Colonic mucosa (tissue), 4 donors: ENCODE data around the gene PIPOX. TPM values are rescaled to one million over a fixed set of nuclear protein-coding genes. Genes with fewer than 3 reads are reported as not detected.

ENCODE experiments used
- DNase-seq: peaks from one replicate; pipeline ENCODE4 v3.0.0-alpha.2; 2020
- H3K27ac ChIP-seq: fragments of 200-600 bp; one replicate; pipeline ENCODE4 v1.8.0; 2021
- H3K27me3 ChIP-seq: fragments of 200-600 bp; one replicate; pipeline ENCODE4 v1.8.0; 2021
- H3K36me3 ChIP-seq: fragments of 200-600 bp; one replicate; pipeline ENCODE4 v1.8.0; 2021
- H3K4me1 ChIP-seq: fragments of 200-600 bp; one replicate; pipeline ENCODE4 v1.8.0; 2021; ENCODE audit warnings: mild to moderate bottlenecking
- H3K4me3 ChIP-seq: fragments of 200-600 bp; one replicate; pipeline ENCODE4 v1.8.0; 2021
- H3K9ac ChIP-seq, 2 donors: one replicate each; pipeline ENCODE4 v1.7.0; 2013; ENCODE audit warnings: control low read depth in 2 of 2, low read depth in 2 of 2, low read length in 2 of 2
- H3K9me3 ChIP-seq: fragments of 200-600 bp; one replicate; pipeline ENCODE4 v1.8.0; 2021
- intact Hi-C: fragments of 100-400 bp; cut with DNase I; formaldehyde crosslinking; loops from one replicate; pipeline ENCODE4 v1.14.1; 2022
- total RNA-seq, 2 donors: library from RNA; stranded (reverse); fragmentation: NEBNext Ultra II Directional in 1 of 2; extraction: Animal tissue kit (Norgen Biotek cat#: 25700) in 1 of 2; gene quantifications; one replicate each; pipeline ENCODE4 v1.2.1, GENCODE V29; 2021
- TF ChIP-seq, protein P1 (sequence below): fragments of 200-600 bp; IDR thresholded peaks from one replicate; pipeline ENCODE4 v1.8.0; 2022; ENCODE audit warnings: antibody characterized with exemption, mild to moderate bottlenecking
- donor health status: healthy.
- donor health status: DM: no; HTN: no; CAD: no.
- donor health status: DM: no; HTN: no; CAD: no.

The PIPOX gene
- total RNA-seq, 2 donors from 2014 or later, result 0.90 to 1.4 TPM

- no peaks in the 10 kb centered on the region for H3K36me3 ChIP-seq
Measured at GRCh38 chr17:29076722-29077121, 33.8 kb downstream of the PIPOX start.

GRCh38 chr17:29077320-29077719 lies 34.4 kb downstream of the PIPOX start:
- Histone ChIP-seq H3K27ac (no peak overlapping the region), H3K9me3 (no peaks in the 10 kb centered on the region), H3K9ac (no peak overlapping the region), H3K4me1 (no peaks in the 10 kb centered on the region), H3K27me3 (no peaks in the 10 kb centered on the region), H3K4me3 (no peak overlapping the region), H3K36me3 (no peaks in the 10 kb centered on the region)
- intact Hi-C loops, result no loop called here
- TF ChIP-seq, protein P1, sequence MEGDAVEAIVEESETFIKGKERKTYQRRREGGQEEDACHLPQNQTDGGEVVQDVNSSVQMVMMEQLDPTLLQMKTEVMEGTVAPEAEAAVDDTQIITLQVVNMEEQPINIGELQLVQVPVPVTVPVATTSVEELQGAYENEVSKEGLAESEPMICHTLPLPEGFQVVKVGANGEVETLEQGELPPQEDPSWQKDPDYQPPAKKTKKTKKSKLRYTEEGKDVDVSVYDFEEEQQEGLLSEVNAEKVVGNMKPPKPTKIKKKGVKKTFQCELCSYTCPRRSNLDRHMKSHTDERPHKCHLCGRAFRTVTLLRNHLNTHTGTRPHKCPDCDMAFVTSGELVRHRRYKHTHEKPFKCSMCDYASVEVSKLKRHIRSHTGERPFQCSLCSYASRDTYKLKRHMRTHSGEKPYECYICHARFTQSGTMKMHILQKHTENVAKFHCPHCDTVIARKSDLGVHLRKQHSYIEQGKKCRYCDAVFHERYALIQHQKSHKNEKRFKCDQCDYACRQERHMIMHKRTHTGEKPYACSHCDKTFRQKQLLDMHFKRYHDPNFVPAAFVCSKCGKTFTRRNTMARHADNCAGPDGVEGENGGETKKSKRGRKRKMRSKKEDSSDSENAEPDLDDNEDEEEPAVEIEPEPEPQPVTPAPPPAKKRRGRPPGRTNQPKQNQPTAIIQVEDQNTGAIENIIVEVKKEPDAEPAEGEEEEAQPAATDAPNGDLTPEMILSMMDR, result no peak
- no peak for DNase-seq

More at GRCh38 chr17:29076722-29077121, 33.8 kb downstream of the PIPOX start:
- Histone ChIP-seq H3K4me3 (no peak overlapping the region), H3K4me1 (no peaks in the 10 kb centered on the region), H3K9ac (no peak overlapping the region), H3K9me3 (no peaks in the 10 kb centered on the region), H3K27me3 (no peaks in the 10 kb centered on the region), H3K27ac (no peak overlapping the region)
- intact Hi-C loops, result no loop called here
- TF ChIP-seq, protein P1, result no peak
- no peak for DNase-seq

GRCh38 chr17:29078183-29079045 lies 35.5 kb downstream of the PIPOX start:
- Histone ChIP-seq H3K36me3 (no peaks in the 10 kb centered on the region), H3K9me3 (no peaks in the 10 kb centered on the region), H3K9ac (no peak overlapping the region), H3K4me1 (no peaks in the 10 kb centered on the region), H3K4me3 (no peak overlapping the region), H3K27ac (no peak overlapping the region), H3K27me3 (no peaks in the 10 kb centered on the region)
- no peak for DNase-seq
- intact Hi-C loops, result no loop called here
- TF ChIP-seq, protein P1, result no peak

DNA sequence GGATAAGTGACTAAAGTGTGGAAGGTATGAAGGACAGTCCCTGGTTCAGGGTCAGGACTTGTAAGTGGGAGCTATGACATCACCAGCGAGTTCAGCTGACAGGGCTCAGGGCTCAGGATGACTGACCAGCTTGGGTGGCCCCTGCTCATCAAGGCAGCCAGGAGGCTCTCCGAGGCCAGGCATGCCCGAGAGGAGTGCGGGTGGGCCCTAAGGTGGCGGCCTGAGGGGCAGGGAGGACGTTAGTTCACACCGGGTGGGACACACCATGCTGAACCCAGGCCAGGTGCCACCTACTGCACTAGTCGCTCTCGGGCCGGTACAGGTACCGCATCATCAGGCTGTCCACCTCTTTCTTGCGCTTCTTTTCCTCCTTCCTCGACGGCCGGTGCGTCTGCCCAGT lies 36.5 kb downstream of the PIPOX start:
- H3K9ac ChIP-seq, result no peak overlapping the region
- H3K27ac ChIP-seq, result no peak overlapping the region
- no peak for DNase-seq
- H3K4me3 ChIP-seq, result no peak overlapping the region
- TF ChIP-seq, protein P1, result no peak
- intact Hi-C loops, result no loop called here
- H3K36me3 ChIP-seq, result no peaks in the 10 kb centered on the region
- H3K4me1 ChIP-seq, result no peaks in the 10 kb centered on the region
- H3K27me3 ChIP-seq, result no peaks in the 10 kb centered on the region
- no peaks in the 10 kb centered on the region for H3K9me3 ChIP-seq

- TF ChIP-seq, protein P1, result no peak
- H3K27ac ChIP-seq, result no peak overlapping the region
- no peaks in the 10 kb centered on the region for H3K27me3 ChIP-seq
- no peaks in the 10 kb centered on the region for H3K36me3 ChIP-seq
- no peak for DNase-seq
- no peak overlapping the region for H3K4me3 ChIP-seq
- intact Hi-C loops, result no loop called here
- H3K9ac ChIP-seq, result no peak overlapping the region
- H3K9me3 ChIP-seq, result no peaks in the 10 kb centered on the region
- no peaks in the 10 kb centered on the region for H3K4me1 ChIP-seq
Measured at GRCh38 chr17:29079887-29080286, 36.9 kb downstream of the PIPOX start.
